ENCODE data around the gene RAB3GAP2.
"Not testable (repeated sequence)": the region's sequence is repeated elsewhere in the genome, so short reads cannot be mapped to it uniquely, and the experiment has no call there.

Gene RAB3GAP2

GRCh38 chr1:220291580-220291979 is 19.3 kb upstream of the RAB3GAP2 start:
- no peak for DNase-seq (ENCODE audit: low read depth in 2 of 2, low spot score in 1 of 2)

DNA sequence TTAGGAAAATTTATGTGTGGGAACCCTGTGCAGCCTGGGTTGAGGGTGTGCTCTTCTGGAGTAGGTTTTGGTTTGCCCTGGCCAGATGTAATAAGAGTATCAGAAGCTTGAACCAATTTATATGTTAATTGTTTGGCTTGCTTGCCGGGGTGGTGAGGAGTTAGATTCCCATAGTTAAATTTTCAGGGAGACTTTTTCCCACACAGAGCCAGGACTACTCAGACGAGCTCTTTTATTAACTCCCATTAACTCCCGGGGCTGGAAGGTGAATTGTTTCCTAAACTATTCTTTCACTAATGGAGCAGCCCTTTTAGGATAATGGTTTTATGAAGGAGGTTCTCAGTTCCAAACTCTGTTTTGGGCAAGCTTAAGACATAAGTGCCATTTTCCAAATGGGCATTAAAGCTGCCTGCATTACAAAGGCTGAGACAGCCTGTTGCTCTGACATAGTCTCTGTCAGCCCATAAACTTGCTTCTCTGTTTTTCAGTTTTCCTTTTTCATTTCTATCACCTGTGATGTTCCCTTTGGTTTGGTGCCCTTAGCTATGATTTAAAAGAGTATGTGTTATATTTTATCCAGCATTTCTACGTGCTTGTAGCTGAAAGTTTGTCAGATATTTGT is 18.0 kb upstream of the RAB3GAP2 start:
- DNase-seq (ENCODE audit: low read depth in 2 of 2, low spot score in 1 of 2), result no peak

- no peak for DNase-seq (ENCODE audit: low read depth in 2 of 2, low spot score in 1 of 2)
Measured at GRCh38 chr1:220287129-220287528, 14.9 kb upstream of the RAB3GAP2 start.

GRCh38 chr1:220283625-220284024 is 11.4 kb upstream of the RAB3GAP2 start:
- no peak for DNase-seq (ENCODE audit: low read depth in 2 of 2, low spot score in 1 of 2)

DNA sequence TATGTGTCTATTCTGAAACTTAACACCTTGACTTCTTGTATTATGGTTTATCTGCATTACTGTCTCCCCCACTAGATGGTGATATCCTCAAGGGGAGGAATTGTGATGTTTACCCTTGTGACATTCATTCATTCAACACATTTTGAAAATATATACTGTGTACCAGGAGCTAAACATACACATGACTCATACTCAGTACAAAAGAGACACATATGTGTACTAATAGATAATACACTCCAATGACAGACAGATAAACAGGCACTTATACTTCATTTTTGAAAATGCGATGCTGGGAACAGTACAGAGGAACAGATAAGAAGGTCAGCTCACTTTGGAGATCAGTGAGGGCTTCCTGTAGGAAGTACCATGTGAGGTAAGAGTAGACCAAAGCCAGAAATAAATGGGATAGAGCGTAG is 8.9 kb upstream of the RAB3GAP2 start:
- no peak for DNase-seq (ENCODE audit: low read depth in 2 of 2, low spot score in 1 of 2)

DNA sequence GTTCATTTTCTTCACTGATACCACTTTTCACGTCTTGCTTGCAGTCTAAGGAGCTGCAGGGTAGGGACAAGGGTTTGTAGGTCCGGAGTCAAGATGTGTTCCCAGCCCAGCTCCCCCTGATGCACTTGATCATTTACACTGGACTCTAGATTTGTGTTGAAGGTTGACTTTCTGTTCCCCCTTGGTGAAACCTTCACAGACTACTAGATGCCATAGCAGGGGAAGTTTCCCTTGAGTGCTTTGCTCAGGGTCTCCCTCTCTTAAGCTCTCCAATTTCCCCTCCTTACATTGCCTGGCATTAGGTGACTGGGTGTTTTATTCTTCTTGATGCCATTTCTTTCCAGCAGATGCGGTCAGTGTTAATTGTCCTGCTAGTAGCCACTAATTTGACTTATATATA is 8.0 kb upstream of the RAB3GAP2 start:
- no peak for DNase-seq (ENCODE audit: low read depth in 2 of 2, low spot score in 1 of 2)

DNA sequence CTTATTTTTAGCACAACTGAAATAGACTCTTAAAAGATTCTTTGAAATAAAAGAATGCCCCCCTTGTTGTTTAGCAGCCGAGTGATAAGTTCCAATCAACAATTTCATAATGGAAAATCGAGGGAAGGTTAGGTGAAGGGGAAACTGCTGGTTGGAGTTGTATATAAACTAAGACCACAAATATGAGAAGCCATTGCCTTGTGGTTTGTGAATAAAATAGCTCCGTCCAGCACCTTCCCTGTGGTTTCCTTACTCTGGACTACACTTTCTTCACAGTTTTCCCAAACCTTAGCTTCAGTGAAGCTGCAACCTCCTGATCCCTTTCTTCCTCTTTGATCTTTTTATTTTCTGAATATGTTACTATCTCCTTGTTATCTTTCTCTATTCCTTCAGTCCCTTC is 6.7 kb upstream of the RAB3GAP2 start:
- no peak for DNase-seq (ENCODE audit: low read depth in 2 of 2, low spot score in 1 of 2)

DNA sequence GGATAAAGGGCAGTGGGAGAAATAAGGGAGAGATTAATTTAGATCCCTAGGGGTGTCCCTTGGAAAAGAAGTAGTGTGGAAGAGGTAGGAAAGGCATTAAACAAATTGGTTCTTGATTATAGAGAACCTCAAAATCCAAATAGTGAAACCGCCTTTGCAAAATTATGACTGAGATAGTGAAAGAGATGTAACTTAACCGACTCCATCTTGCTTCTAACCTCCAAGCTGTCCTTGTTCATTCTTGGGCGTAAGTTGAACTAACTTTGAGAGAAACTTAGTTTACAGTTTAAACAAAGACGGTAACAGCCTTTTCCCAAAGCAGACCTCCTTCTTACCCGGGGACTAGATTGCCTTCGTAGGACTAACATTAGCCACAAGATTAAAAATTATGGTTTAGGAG is 3.2 kb upstream of the RAB3GAP2 start:
- no peak for DNase-seq (ENCODE audit: low read depth in 2 of 2, low spot score in 1 of 2)

GRCh38 chr1:220274251-220274855 is 2.1 kb upstream of the RAB3GAP2 start:
- no peak for DNase-seq (ENCODE audit: low read depth in 2 of 2, low spot score in 1 of 2)

- no peak for DNase-seq (ENCODE audit: low read depth in 2 of 2, low spot score in 1 of 2)
Measured at GRCh38 chr1:220272841-220273090, 513 bp upstream of the RAB3GAP2 start.

GRCh38 chr1:220271706-220272046 is 577 bp downstream of the RAB3GAP2 start:
- no peak for DNase-seq (ENCODE audit: low read depth in 2 of 2, low spot score in 1 of 2)

GRCh38 chr1:220269036-220269435 is 3.2 kb downstream of the RAB3GAP2 start:
- no peak for DNase-seq (ENCODE audit: low read depth in 2 of 2, low spot score in 1 of 2)

DNA sequence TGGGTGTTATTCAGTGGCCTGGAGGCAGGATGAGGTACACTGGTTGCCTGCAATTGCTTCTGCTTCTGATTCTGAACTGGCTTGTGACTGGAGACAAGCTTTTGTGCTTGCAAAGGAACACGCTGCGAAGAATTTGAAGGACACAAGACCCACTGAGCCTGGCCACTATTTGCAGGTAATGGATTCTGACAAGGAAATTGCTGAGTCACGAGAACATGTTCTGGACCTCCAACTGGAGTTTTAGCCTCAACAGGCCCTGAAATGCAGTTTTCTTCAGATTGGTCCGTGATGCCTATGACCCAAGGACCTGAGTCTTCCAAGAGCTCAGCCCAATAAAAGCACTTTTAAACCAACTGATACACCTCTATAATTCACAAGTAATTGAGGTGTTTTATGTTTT is 4.6 kb downstream of the RAB3GAP2 start:
- DNase-seq (ENCODE audit: low read depth in 2 of 2, low spot score in 1 of 2), result no peak

- DNase-seq (ENCODE audit: low read depth in 2 of 2, low spot score in 1 of 2), result not testable (repeated sequence)
Measured at GRCh38 chr1:220260228-220260627, 12.0 kb downstream of the RAB3GAP2 start.

DNA sequence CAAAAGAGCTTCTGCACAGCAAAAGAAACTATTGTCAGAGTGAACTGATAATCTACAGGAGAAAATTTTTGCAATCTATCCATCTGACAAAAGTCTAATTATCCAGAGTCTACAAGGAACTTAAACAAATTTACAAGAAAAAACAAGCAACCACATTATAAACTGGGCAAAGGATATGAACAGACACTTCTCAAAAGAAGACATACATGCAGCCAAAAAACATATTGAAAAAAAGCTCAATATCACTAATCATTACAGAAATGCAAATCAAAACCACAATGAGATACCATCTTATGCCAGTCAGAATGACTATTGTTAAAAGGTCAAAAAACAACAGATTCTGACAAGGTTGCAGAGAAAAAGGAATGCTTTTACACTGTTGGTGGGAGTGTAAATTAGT is 12.5 kb downstream of the RAB3GAP2 start:
- not testable (repeated sequence) for DNase-seq (ENCODE audit: low read depth in 2 of 2, low spot score in 1 of 2)

DNA sequence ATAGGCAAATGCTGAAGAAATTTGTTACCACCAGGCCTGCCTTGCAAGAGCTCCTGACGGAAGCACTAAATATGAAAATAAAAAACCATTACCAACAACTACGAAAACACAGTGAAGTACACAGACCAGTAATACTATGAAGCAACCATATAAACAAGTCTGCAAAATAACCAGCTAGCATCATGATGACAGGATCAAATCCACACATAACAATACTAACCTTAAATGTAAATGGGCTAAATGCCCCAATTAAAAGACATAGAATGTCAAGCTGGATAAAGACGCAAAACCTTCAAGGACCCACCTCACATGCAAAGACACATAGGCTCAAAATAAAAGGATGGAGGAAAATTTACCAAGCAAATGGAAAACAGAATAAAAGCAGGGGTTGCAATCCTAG is 16.1 kb downstream of the RAB3GAP2 start:
- DNase-seq (ENCODE audit: low read depth in 2 of 2, low spot score in 1 of 2), result not testable (repeated sequence)

- DNase-seq (ENCODE audit: low read depth in 2 of 2, low spot score in 1 of 2), result no peak
Measured at GRCh38 chr1:220255204-220255603, 17.0 kb downstream of the RAB3GAP2 start.

DNA sequence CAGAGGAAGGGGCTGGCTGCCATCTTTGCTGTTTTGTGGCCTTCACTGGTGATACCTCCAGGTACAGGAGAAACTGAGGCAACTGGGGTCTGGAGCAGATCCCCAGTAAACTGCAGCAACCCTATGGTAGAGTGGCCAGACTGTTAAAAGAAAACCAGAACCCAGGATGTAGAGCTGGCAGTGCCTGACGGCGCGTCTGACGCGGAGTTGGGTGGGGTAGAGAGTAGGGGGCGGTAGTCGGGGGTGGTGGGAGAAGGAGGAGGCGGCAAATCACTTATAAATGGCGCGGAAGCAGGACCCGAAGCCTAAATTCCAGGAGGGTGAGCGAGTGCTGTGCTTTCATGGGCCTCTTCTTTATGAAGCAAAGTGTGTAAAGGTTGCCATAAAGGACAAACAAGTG is 19.0 kb downstream of the RAB3GAP2 start:
- not testable (repeated sequence) for DNase-seq (ENCODE audit: low read depth in 2 of 2, low spot score in 1 of 2)

DNA sequence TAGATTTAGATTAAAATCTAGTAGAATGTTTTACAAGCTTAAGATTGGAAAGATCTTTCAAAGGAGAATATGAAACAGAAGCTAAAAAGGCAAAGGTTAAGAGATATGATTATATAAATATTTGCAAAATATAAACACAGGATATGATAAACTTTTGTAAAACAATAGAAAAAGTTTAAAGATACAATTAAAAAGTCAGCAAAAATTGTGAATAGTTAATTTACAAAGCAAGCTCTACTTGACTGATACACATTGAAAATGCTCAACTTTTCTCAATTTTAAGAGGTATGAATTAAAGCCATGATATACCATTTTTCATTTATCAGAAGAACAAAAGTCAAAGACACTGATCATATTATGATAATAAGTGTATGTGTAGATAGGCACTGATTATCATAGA is 21.0 kb downstream of the RAB3GAP2 start:
- no peak for DNase-seq (ENCODE audit: low read depth in 2 of 2, low spot score in 1 of 2)

- no peak for DNase-seq (ENCODE audit: low read depth in 2 of 2, low spot score in 1 of 2)
Measured at GRCh38 chr1:220250681-220251080, 21.6 kb downstream of the RAB3GAP2 start.

DNA sequence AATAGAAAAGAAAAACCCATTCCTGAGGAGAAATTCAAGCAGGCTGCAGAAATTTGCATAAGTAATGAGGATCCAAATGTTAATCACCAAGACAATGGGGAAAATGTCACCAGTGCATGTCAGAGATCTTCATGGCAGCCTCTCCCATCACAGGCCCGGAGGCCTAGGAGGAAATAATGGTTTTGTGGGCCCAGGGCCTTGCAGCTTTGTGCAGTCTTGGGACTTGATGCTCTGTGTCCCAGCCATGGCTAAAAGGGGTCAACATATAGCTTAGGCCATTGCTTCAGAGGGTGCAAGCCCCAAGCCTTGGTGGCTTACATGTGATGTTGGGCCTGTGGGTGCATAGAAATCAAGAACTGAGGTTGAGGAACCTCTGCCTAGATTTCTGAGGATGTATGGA is 22.7 kb downstream of the RAB3GAP2 start:
- no peak for DNase-seq (ENCODE audit: low read depth in 2 of 2, low spot score in 1 of 2)

GRCh38 chr1:220248715-220249265 is 23.5 kb downstream of the RAB3GAP2 start:
- DNase-seq (ENCODE audit: low read depth in 2 of 2, low spot score in 1 of 2), result not testable (repeated sequence)

GRCh38 chr1:220245900-220246299 is 26.4 kb downstream of the RAB3GAP2 start:
- DNase-seq (ENCODE audit: low read depth in 2 of 2, low spot score in 1 of 2), result not testable (repeated sequence)

All from stimulated activated CD8-positive, alpha-beta memory T cell treated with anti-CD3 and anti-CD28 coated beads, Interleukin-4, amount 100 ng/mL, for 4 hours (primary cell).